Stomach (tissue), 9 donors: Measurements from ENCODE around the gene NDEL1. TPM values are rescaled to one million over a fixed set of nuclear protein-coding genes. Genes with fewer than 3 reads are reported as not detected.

Experiments
- DNase-seq, 2 donors: peaks; one replicate each; pipeline versions ENCODE4 v3.0.0 to v3.0.0-alpha.2; 2013 to 2019
- H3K27ac ChIP-seq, 5 donors: fragments of 200-600 bp in 4 of 5; sonication (generic) in 4 of 5; one replicate each; pipeline ENCODE4 v1.5.1; 2013 to 2019; ENCODE audit warnings: mild to moderate bottlenecking in 1 of 5, moderate library complexity in 1 of 5
- H3K27me3 ChIP-seq, 3 donors: fragments of 200-600 bp; sonication (generic); one replicate each; pipeline ENCODE4 v1.5.1; 2017 to 2019; ENCODE audit warnings: mixed run types in 1 of 3
- H3K36me3 ChIP-seq, 4 donors: fragments of 200-600 bp; sonication (generic); 1 replicate in 3 of 4; 2 replicates in 1 of 4; pipeline ENCODE4 v1.5.1; 2016 to 2019
- H3K4me1 ChIP-seq, 4 donors: fragments of 200-600 bp; sonication (generic); one replicate each; pipeline ENCODE4 v1.5.1; 2016 to 2019
- H3K4me3 ChIP-seq, 4 donors: fragments of 200-600 bp; sonication (generic) in 3 of 4; one replicate each; pipeline ENCODE4 v1.5.1; 2016 to 2019; ENCODE audit warnings: mild to moderate bottlenecking in 1 of 4
- H3K9me3 ChIP-seq, 4 donors: fragments of 200-600 bp; sonication (generic); one replicate each; pipeline ENCODE4 v1.5.1; 2016 to 2019
- CTCF ChIP-seq, 7 experiments: fragments of 450-650 bp in 4 of 7; fragments of 200-600 bp in 3 of 7; sonication (generic) in 3 of 7; IDR thresholded peaks; one replicate each; pipeline ENCODE4 v1.5.1; 2016 to 2019; ENCODE audit warnings: antibody characterized with exemption in 7 of 7, control low read depth in 2 of 7, mild to moderate bottlenecking in 1 of 7
- EP300 ChIP-seq: sonication (generic); formaldehyde crosslinking; IDR thresholded peaks from one replicate; pipeline ENCODE4 v1.6.1; 2017; ENCODE audit warnings: antibody characterized with exemption
- POLR2A ChIP-seq, 4 donors: fragments of 450-650 bp; IDR thresholded peaks; one replicate each; pipeline ENCODE4 v1.6.1; 2016; ENCODE audit warnings: antibody characterized with exemption in 4 of 4, control low read depth in 2 of 4, mild to moderate bottlenecking in 1 of 4, moderate library complexity in 1 of 4
- POLR2AphosphoS5 ChIP-seq, 3 donors: sonication (generic); formaldehyde crosslinking; IDR thresholded peaks; one replicate each; pipeline ENCODE4 v1.6.1; 2016; ENCODE audit warnings: antibody characterized with exemption in 3 of 3
- WGBS, 5 donors: extraction: QIAGEN DNeasy Blood & Tissue Kit in 3 of 5; methylation state at CpG; one replicate each; pipeline versions ENCODE4 v1.1.5 to v1.1.7; 2013 to 2018; 5-methylcytosine and 5-hydroxymethylcytosine counted together
- intact Hi-C: fragments of 100-400 bp; cut with DNase I; formaldehyde crosslinking; loops from one replicate; pipeline ENCODE4 v1.15.1; 2023; ENCODE audit warnings: low total_unique reads
- polyA plus RNA-seq, 3 donors: library from polyadenylated mRNA; stranded (reverse); fragments of 200-250 nt; gene quantifications; one replicate each; pipeline ENCODE4 v1.2.3, GENCODE V29; 2013
- total RNA-seq, 5 donors: library from RNA; depleted of rRNA; stranded (reverse); fragments of >200 nt; gene quantifications; one replicate each; pipeline versions ENCODE4 v1.1.0 to v1.2.3, GENCODE V29; 2014 to 2016
- donor health status: healthy with polysubstance abuse.
- donor health status: Bipolar disorder and iron deficiency.
- donor health status: healthy.

The NDEL1 gene
- total and polyA plus RNA-seq, 8 donors = 12.8 to 102 (median 42.9) TPM

- intact Hi-C loops = no loop called here
- no peaks in the 10 kb centered on the region for H3K27me3 ChIP-seq
- peak in 1 of 2 donors; percentile 38 for DNase-seq
- H3K4me1 ChIP-seq = peaks cover 0 to 30% (median 7%) of the 10 kb centered on the region in 4 donors
- TF ChIP-seq POLR2AphosphoS5 (IDR thresholded peaks at IDR 0.05) = no peak
- no peak for TF ChIP-seq CTCF (IDR thresholded peaks at IDR 0.05)
- no peak for TF ChIP-seq EP300
- TF ChIP-seq POLR2A (IDR thresholded peaks at IDR 0.05) = no peak
- 78 to 89% (median 84%) methylated on average over 19 to 20 of the region's 20 CpGs for WGBS, 5 donors
- H3K27ac ChIP-seq = peak overlapping the region in 2 of 5 donors; percentile 3 to 55
- peaks cover 47 to 97% (median 91%) of the 10 kb centered on the region in 4 donors for H3K36me3 ChIP-seq
- no peak overlapping the region for H3K4me3 ChIP-seq
- H3K9me3 ChIP-seq = no peaks in the 10 kb centered on the region
Measured at GRCh38 chr17:8470447-8471047, 34.9 kb downstream of the NDEL1 start.

GRCh38 chr17:8472663-8473062 is 37.0 kb downstream of the NDEL1 start:
- H3K4me3 ChIP-seq = no peak overlapping the region
- no peak for DNase-seq
- H3K4me1 ChIP-seq = peaks cover 0 to 13% (median 6%) of the 10 kb centered on the region in 4 donors
- intact Hi-C loops = no loop called here
- TF ChIP-seq POLR2AphosphoS5 (IDR thresholded peaks at IDR 0.05) = no peak
- TF ChIP-seq EP300 = no peak
- no peak for TF ChIP-seq CTCF (IDR thresholded peaks at IDR 0.05)
- no peak for TF ChIP-seq POLR2A (IDR thresholded peaks at IDR 0.05)
- H3K36me3 ChIP-seq = peaks cover 55 to 97% (median 94%) of the 10 kb centered on the region in 4 donors
- no peaks in the 10 kb centered on the region for H3K9me3 ChIP-seq
- H3K27ac ChIP-seq = no peak overlapping the region
- WGBS, 5 donors = 87 to 94% (median 92%) methylated on average over 8 of the region's 8 CpGs
- H3K27me3 ChIP-seq = no peaks in the 10 kb centered on the region

- peaks cover 52 to 97% (median 94%) of the 10 kb centered on the region in 4 donors for H3K36me3 ChIP-seq
- DNase-seq = no peak
- no peak overlapping the region for H3K27ac ChIP-seq
- H3K9me3 ChIP-seq = no peaks in the 10 kb centered on the region
- H3K4me3 ChIP-seq = no peak overlapping the region
- H3K27me3 ChIP-seq = no peaks in the 10 kb centered on the region
- peaks cover 0 to 13% (median 6%) of the 10 kb centered on the region in 4 donors for H3K4me1 ChIP-seq
- intact Hi-C loops = no loop called here
- WGBS, 5 donors = 89 to 95% (median 93%) methylated on average over 13 of the region's 13 CpGs
- TF ChIP-seq POLR2AphosphoS5 (IDR thresholded peaks at IDR 0.05) (no peak), CTCF (IDR thresholded peaks at IDR 0.05) (no peak)
Measured at GRCh38 chr17:8473451-8474192, 37.9 kb downstream of the NDEL1 start.

- no peak for DNase-seq
- TF ChIP-seq EP300 (no peak), POLR2AphosphoS5 (IDR thresholded peaks at IDR 0.05) (no peak), CTCF (IDR thresholded peaks at IDR 0.05) (no peak), POLR2A (IDR thresholded peaks at IDR 0.05) (no peak)
- WGBS, 5 donors = 87 to 94% (median 90%) methylated on average over 12 to 15 of the region's 15 CpGs
- peaks cover 54 to 100% (median 96%) of the 10 kb centered on the region in 4 donors for H3K36me3 ChIP-seq
- H3K4me1 ChIP-seq = peaks cover 0 to 23% (median 15%) of the 10 kb centered on the region in 4 donors
- intact Hi-C loops = no loop called here
- no peaks in the 10 kb centered on the region for H3K9me3 ChIP-seq
- no peaks in the 10 kb centered on the region for H3K27me3 ChIP-seq
- H3K4me3 ChIP-seq = no peak overlapping the region
- no peak overlapping the region for H3K27ac ChIP-seq
Measured at GRCh38 chr17:8474826-8475225, 39.1 kb downstream of the NDEL1 start.
